Esophagus (tissue), 2 donors: ENCODE results near the gene PARVA. TPM values are rescaled to one million over a fixed set of nuclear protein-coding genes. Genes with fewer than 3 reads are reported as not detected.

Source experiments
- H3K27ac ChIP-seq, 2 donors: one replicate each; pipeline ENCODE4 v1.5.1; 2013; ENCODE audit warnings: low read depth in 2 of 2, mild to moderate bottlenecking in 2 of 2, inconsistent platforms in 1 of 2, low read length in 1 of 2, moderate library complexity in 1 of 2
- H3K27me3 ChIP-seq, 2 donors: one replicate each; pipeline ENCODE4 v1.6.1; 2013; ENCODE audit warnings: low read length in 2 of 2, control low read depth in 1 of 2, mild to moderate bottlenecking in 1 of 2; ENCODE audit not compliant: insufficient read depth in 2 of 2, control insufficient read depth in 1 of 2
- H3K36me3 ChIP-seq, 2 donors: one replicate each; pipeline ENCODE4 v1.6.1; 2013; ENCODE audit warnings: low read length in 1 of 2; ENCODE audit not compliant: control insufficient read depth in 2 of 2, insufficient read depth in 2 of 2
- H3K4me1 ChIP-seq, 2 donors: one replicate each; pipeline ENCODE4 v1.6.1; 2013; ENCODE audit warnings: low read length in 1 of 2; ENCODE audit not compliant: control insufficient read depth in 2 of 2, insufficient read depth in 2 of 2
- H3K4me3 ChIP-seq, 2 donors: one replicate each; pipeline ENCODE4 v1.5.1; 2013; ENCODE audit warnings: low read length in 2 of 2, mild to moderate bottlenecking in 2 of 2, low read depth in 1 of 2, moderate library complexity in 1 of 2
- H3K9me3 ChIP-seq, 2 donors: one replicate each; pipeline ENCODE4 v1.6.1; 2013; ENCODE audit warnings: mild to moderate bottlenecking in 2 of 2, low read depth in 1 of 2, low read length in 1 of 2, moderate library complexity in 1 of 2; ENCODE audit not compliant: control insufficient read depth in 2 of 2, insufficient read depth in 1 of 2
- WGBS, 2 donors: extraction: QIAGEN DNeasy Blood & Tissue Kit; methylation state at CpG; one replicate each; pipeline ENCODE4 v1.1.7; 2013; 5-methylcytosine and 5-hydroxymethylcytosine counted together
- polyA plus RNA-seq, 2 donors: library from polyadenylated mRNA; stranded (reverse); fragments of 200-250 nt; gene quantifications; one replicate each; pipeline ENCODE4 v1.2.3, GENCODE V29; 2013
- donor health status: healthy with polysubstance abuse.
- donor health status: Bipolar disorder and iron deficiency.

Gene PARVA
- polyA plus RNA-seq, 2 donors: 8.2 to 18.3 TPM

DNA sequence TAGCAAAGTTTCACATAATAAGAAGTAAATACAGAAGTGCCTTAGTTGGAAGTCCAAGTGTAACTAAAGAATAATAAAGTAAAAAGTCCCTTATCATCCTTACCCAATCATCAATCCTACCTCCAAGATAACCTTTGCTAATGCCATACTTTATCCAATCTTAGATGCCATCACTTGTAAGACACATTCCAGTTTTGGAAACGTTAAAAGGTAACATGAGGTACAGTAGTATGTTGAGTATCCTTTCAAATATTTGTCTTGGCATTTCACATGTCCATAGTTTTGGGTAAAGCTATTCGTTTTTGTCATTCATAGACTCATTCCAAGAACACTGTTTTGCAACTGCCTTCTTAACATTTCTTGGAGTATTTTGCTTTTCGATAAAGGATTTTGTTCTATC is 181.6 kb downstream of the PARVA start:
- Histone ChIP-seq H3K27ac (no peak overlapping the region), H3K36me3 (no peaks in the 10 kb centered on the region), H3K27me3 (no peaks in the 10 kb centered on the region), H3K4me3 (no peak overlapping the region), H3K4me1 (no peaks in the 10 kb centered on the region), H3K9me3 (no peaks in the 10 kb centered on the region)
- WGBS, 2 donors: 77 to 80% methylated on average over 3 of the region's 3 CpGs

DNA sequence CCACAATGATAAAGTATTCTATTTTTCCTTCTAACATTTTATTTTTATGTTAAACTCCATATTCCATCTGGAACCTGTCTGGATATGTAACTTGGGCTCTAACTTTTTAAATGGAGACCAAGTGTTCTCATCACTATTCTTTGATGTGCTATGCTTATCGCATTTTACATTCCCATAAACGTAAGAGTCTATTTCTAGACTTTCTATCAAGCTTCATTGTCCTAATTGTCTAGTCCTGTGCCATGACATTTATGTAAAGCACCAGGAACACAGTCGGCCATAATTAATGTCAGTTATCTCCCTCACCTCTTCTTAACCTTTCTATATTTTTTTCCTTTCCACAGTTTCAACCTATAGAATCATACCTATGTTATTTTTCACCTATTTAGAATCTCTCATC is 183.0 kb downstream of the PARVA start:
- Histone ChIP-seq H3K27me3 (no peaks in the 10 kb centered on the region), H3K4me3 (no peak overlapping the region), H3K9me3 (no peaks in the 10 kb centered on the region), H3K36me3 (no peaks in the 10 kb centered on the region), H3K27ac (no peak overlapping the region), H3K4me1 (no peaks in the 10 kb centered on the region)
- WGBS, 2 donors: 85 to 88% methylated on average over 3 of the region's 3 CpGs

DNA sequence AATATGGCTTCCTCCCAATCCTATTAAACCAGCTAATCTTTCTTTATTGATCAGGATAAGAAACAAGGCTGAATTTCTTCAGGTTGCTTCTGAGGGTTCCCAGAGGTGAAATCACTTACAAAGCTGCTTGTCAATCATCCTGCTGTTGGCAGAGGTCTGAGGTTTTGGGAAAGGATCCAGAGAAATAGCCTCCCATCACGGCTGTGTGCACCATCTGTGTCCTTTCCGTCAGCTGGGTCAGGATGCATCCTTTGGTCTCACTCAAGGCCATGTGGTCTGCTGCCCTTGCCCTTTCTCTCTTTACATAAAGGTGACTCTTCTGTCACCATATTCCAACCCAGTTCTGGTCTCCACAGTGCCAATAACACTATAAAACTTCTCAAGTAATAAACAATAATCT is 183.5 kb downstream of the PARVA start:
- Histone ChIP-seq H3K27me3 (no peaks in the 10 kb centered on the region), H3K4me1 (no peaks in the 10 kb centered on the region), H3K36me3 (no peaks in the 10 kb centered on the region), H3K9me3 (no peaks in the 10 kb centered on the region), H3K27ac (no peak overlapping the region), H3K4me3 (no peak overlapping the region)
- 45 to 66% methylated on average over 2 of the region's 2 CpGs for WGBS, 2 donors

DNA sequence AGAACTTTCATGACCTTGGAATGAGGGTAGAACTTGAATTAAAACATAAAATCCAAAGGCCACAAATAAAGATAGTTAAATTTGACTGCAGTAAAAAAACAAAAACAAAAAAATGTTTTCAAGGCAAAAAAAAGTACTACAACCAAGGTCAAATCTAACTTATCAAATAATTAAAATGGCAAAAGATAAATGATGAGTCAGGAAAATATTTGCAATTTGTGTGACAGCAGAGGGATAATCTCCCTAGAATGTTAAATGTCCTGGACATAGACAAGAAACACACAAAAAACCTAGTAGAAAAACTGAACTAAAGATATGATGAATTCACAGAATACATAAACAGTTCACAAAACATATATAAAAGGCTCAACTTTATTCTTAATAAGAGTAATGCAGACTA is 186.6 kb downstream of the PARVA start:
- Histone ChIP-seq H3K27ac (no peak overlapping the region), H3K4me3 (no peak overlapping the region), H3K4me1 (no peaks in the 10 kb centered on the region), H3K27me3 (no peaks in the 10 kb centered on the region), H3K36me3 (no peaks in the 10 kb centered on the region), H3K9me3 (no peaks in the 10 kb centered on the region)

DNA sequence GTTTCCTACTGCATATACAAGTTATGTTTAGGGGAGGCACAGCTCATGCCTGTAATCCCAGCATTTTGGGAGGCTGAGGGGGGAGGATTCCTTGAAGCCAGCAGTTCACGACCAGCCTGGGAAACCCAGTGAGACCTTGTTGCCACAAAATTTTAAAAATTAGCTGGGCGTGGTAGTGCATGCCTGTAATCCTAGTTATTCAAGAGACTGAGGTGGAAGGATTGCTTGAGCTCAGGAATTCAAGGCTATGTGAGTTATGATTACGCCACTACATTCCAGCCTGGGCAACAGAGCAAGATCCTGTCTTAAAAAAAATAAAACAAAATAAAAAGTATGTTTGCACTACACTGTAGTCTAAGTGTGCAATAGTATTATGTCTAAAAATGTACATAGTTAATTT is 188.0 kb downstream of the PARVA start:
- no peak overlapping the region for H3K27ac ChIP-seq
- no peaks in the 10 kb centered on the region for H3K9me3 ChIP-seq
- WGBS, 2 donors: 53 to 75% methylated on average over 3 of the region's 3 CpGs
- no peaks in the 10 kb centered on the region for H3K27me3 ChIP-seq
- no peaks in the 10 kb centered on the region for H3K4me1 ChIP-seq
- no peak overlapping the region for H3K4me3 ChIP-seq
- no peaks in the 10 kb centered on the region for H3K36me3 ChIP-seq

DNA sequence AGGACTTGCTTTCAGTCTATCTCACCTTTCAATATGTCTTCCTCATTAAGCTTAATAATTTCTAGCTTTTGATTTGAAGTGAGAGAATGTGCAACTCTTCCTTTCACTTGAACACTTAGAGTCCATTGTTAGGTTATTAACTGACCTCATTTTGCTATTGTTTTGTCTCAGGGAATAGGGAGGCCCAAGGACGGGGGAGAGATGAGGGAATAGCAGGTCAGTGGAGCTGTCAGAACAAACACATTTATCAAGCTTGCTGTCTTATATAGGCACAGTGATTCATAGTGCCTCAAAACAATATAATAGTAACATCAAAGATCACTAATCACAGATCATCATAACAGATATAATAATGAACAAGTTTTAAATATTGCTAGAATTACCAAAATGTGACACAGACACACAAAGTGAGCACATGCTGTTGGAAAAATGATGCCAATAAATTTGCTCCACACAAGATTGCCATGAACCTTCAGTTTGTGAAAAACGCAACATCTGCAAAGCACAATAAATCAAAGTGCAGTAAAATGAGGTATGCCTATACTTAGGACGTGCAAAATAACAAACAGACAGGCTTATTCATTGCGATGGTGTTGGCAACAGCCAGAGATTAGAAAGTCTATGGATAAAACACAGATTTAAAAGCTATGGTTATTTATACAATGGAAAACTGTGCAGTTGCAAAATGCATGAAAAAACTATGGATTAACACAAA is 190.5 kb downstream of the PARVA start:
- Histone ChIP-seq H3K27me3 (no peaks in the 10 kb centered on the region), H3K27ac (no peak overlapping the region), H3K4me1 (no peaks in the 10 kb centered on the region), H3K36me3 (no peaks in the 10 kb centered on the region), H3K4me3 (no peak overlapping the region), H3K9me3 (no peaks in the 10 kb centered on the region)
- 47 to 67% methylated on average over 4 of the region's 4 CpGs for WGBS, 2 donors

DNA sequence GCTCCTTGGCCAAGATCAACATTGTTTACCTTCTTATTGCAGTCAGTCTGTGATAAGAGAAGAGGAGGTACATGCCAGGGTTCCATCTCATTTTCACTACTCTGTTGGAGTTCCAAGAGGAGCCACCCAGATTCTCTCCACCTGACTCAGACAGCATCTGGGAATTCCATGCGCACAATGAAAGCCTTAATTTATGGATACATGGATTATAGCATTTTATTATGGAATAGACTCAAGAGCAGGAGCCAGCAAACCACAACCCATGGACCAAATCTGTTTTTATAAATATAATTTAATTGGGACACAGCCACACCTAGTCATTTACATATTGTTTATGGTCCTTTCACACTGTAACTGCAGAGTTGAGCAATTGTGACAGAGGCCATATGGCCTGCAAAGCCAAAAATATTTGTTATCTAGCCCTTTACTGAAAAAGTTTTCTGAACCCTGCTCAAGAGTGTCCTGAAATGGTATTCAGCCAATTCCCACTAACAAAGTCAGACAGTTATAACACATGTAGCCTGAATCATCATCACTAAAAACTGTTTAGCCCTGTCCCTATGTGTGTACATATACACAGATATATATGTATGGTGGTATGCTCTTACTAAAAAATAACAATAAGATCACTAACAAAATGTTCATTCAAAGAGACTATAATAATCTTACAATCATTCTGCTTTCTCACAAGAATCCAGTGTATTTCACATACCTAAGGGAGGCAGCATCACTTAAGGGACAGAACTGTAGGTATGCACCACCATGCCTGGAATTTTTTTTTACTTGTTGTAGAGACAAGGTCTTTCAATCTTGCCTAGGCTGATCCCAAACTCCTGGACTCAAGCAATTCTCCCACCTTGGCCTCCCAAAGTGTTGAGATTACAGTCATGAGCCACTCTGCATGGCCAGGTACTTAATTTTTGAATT is 192.4 kb downstream of the PARVA start:
- 89 to 94% methylated on average over 1 of the region's 1 CpG for WGBS, 2 donors
- H3K27ac ChIP-seq: no peak overlapping the region
- no peaks in the 10 kb centered on the region for H3K4me1 ChIP-seq
- H3K4me3 ChIP-seq: no peak overlapping the region
- no peaks in the 10 kb centered on the region for H3K36me3 ChIP-seq
- no peaks in the 10 kb centered on the region for H3K9me3 ChIP-seq
- H3K27me3 ChIP-seq: no peaks in the 10 kb centered on the region

DNA sequence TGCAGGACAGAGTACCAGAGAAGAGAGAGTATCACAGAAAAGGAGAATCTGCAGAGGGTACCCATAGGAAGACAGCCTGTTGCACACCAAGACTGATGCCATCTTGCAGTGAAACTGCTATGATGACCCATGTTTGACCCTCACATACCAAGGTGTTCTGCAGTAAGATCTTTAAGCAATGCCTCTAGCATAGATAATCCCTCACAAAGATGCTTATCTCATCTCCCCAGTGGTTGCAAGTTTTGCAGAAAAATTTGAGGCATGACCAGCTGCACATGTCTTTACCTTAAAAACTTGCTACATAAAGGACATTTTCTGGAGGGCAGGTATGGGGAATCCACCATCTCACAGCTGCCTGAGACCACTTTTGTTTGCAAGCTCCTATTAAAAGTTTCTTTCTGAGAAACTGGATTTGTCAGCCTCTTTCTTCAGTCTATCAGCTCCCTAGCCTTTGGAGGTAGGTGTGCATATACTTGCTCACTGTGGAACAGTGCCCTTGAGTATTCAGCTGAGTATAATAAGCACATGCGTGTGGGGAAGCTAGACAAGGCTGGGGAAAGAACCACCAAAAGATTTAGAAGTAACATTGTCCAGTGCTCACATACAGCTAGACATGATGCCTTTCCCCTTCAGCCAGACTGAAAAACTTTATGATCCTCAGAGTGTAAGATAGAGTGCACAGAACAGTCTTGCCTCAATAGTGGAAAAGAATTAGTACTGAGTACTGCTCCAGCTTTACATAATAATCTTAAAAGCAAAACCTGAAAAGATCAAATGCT is 196.5 kb downstream of the PARVA start:
- Histone ChIP-seq H3K36me3 (no peaks in the 10 kb centered on the region), H3K27ac (no peak overlapping the region), H3K27me3 (no peaks in the 10 kb centered on the region), H3K9me3 (no peaks in the 10 kb centered on the region), H3K4me3 (no peak overlapping the region), H3K4me1 (no peaks in the 10 kb centered on the region)
- WGBS, 2 donors: 81 to 84% methylated on average over 1 of the region's 1 CpG

DNA sequence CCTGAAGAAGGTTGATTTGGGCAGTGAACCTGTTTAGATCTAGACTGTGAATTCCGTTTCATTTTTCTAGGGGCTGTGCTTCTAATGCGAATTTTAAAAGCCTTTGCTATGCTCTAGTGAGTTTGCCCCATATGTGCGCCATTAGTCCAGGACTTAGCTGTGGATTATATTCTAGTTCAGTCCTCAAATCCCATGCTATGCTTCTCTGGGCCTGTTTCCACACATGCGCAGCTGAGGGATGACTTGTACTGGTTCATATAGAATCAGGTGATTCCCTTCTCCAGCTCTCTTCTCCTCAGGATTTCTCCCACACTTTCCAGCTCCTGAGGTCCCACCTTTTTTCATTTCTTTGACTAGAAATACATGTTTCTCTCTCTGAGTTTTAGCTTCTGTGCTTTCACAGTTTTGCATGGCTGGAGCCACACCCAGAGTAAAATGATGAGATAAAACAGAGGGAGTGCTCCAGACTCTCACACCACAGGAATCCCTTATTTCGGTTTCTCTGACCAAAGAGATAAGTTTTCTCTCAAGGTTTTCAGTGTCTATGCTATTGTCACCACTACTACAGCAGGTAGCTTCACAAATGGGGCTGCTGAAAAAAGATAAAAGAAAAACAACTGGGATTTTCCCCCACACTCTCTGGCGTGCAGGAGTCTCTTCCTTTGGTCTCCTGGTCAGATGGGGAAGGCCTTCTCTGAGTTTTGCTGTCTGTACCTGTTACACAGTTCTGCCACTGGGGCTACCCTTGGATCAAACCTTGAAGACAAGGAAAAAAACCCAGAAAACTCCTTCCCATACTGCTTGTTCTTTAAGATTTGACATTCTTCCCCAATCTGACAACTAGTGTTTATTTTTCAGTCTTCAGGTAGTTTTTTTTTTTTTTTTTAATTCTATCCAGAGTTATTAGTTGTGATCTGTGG is 200.6 kb downstream of the PARVA start:
- Histone ChIP-seq H3K27ac (no peak overlapping the region), H3K4me1 (no peaks in the 10 kb centered on the region), H3K27me3 (no peaks in the 10 kb centered on the region), H3K4me3 (no peak overlapping the region), H3K36me3 (no peaks in the 10 kb centered on the region), H3K9me3 (no peaks in the 10 kb centered on the region)
- WGBS, 2 donors: 80 to 85% methylated on average over 6 of the region's 6 CpGs
